ENCODE data around the gene SPHK1.

DNA sequence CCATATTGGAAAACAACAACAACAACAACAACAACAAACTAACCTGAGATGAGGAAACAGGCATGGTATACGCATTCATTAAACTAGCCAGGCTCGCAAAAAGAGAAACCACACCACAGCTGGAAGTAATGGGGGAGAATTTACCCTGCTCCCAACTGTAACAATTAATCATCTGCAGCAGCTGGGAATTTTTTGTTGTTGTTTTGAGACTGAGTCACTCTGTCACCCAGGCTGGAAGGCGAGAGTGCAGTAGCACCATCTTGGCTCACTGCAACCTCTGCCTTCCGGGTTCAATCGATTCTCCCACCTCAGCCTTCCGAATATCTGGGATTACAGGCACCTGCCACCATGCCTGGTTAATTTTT, 47.0 kb upstream of the SPHK1 start:
- TF ChIP-seq ZFP3 (CRISPR knock-in tag; IDR thresholded peaks at IDR 0.05) (no peak), TCF4 (CRISPR knock-in tag; IDR thresholded peaks at IDR 0.05; ENCODE audit: borderline replicate concordance) (no peak), PATZ1 (CRISPR knock-in tag; IDR thresholded peaks at IDR 0.05; ENCODE audit: borderline replicate concordance) (no peak), POU6F1 (CRISPR knock-in tag; IDR thresholded peaks at IDR 0.05; ENCODE audit: borderline replicate concordance, low read depth) (no peak), CREB5 (CRISPR knock-in tag; IDR thresholded peaks at IDR 0.05; ENCODE audit: low read depth) (no peak), ZC3H10 (CRISPR knock-in tag; IDR thresholded peaks at IDR 0.05) (no peak), RARB (CRISPR knock-in tag; IDR thresholded peaks at IDR 0.05) (no peak), CSDC2 (CRISPR knock-in tag; IDR thresholded peaks at IDR 0.05) (no peak), CSRNP3 (CRISPR knock-in tag; IDR thresholded peaks at IDR 0.05) (no peak)

Measured in SK-N-SH treated with all-trans-retinoic acid at 6 μM for 48 hours (cell line).